Measurements from ENCODE around the gene ETFRF1. TPM values are rescaled to one million over a fixed set of nuclear protein-coding genes. Genes with fewer than 3 reads are reported as not detected.
A peak's percentile ranks its signal among the peaks of the same experiment; 100 is the strongest.

ETFRF1 gene
- total RNA-seq, 3 donors from 2014 or later = 13.7 to 26.4 (median 19.6) TPM

- no peak overlapping the region for H3K4me3 ChIP-seq
- no peak for TF ChIP-seq CTCF (IDR thresholded peaks at IDR 0.05)
- no peaks in the 10 kb centered on the region for H3K9me3 ChIP-seq
- intact Hi-C loops (cut with DNase I, micrococcal nuclease) = no loop called here
- no peaks in the 10 kb centered on the region for H3K36me3 ChIP-seq (ENCODE audit: low read depth)
- DNase-seq = no peak
- no peak for ATAC-seq
- no peaks in the 10 kb centered on the region for H3K4me1 ChIP-seq (ENCODE audit: low read depth)
Measured at GRCh38 chr12:25213338-25213737, 18.3 kb downstream of the ETFRF1 start.

- Histone ChIP-seq H3K9me3 (no peaks in the 10 kb centered on the region), H3K4me1 (ENCODE audit: low read depth) (no peaks in the 10 kb centered on the region), H3K36me3 (ENCODE audit: low read depth) (no peaks in the 10 kb centered on the region), H3K4me3 (no peak overlapping the region)
- ATAC-seq = no peak
- DNase-seq = no peak
- no peak for TF ChIP-seq CTCF (IDR thresholded peaks at IDR 0.05)
- intact Hi-C loops (cut with DNase I, micrococcal nuclease) = no loop called here
Measured at GRCh38 chr12:25236190-25236589, 41.2 kb downstream of the ETFRF1 start.

- no peak overlapping the region for H3K4me3 ChIP-seq
- no peak for ATAC-seq
- H3K9me3 ChIP-seq = no peaks in the 10 kb centered on the region
- intact Hi-C loops (cut with DNase I, micrococcal nuclease) = no loop called here
- H3K4me1 ChIP-seq (ENCODE audit: low read depth) = no peaks in the 10 kb centered on the region
- TF ChIP-seq CTCF (IDR thresholded peaks at IDR 0.05) = no peak
- no peaks in the 10 kb centered on the region for H3K36me3 ChIP-seq (ENCODE audit: low read depth)
- DNase-seq = no peak
Measured at GRCh38 chr12:25236626-25237025, 41.6 kb downstream of the ETFRF1 start.

GRCh38 chr12:25241167-25242020, 46.4 kb downstream of the ETFRF1 start:
- Histone ChIP-seq H3K36me3 (ENCODE audit: low read depth) (no peaks in the 10 kb centered on the region), H3K4me3 (no peak overlapping the region), H3K9me3 (no peaks in the 10 kb centered on the region), H3K4me1 (ENCODE audit: low read depth) (peaks cover 5% of the 10 kb centered on the region)
- intact Hi-C loops (cut with DNase I, micrococcal nuclease) = no loop called here
- no peak for TF ChIP-seq CTCF (IDR thresholded peaks at IDR 0.05)
- no peak for DNase-seq
- peak; percentile 47 for ATAC-seq

- intact Hi-C loops (cut with DNase I, micrococcal nuclease) = no loop called here
- no peak overlapping the region for H3K4me3 ChIP-seq
- no peaks in the 10 kb centered on the region for H3K9me3 ChIP-seq
- ATAC-seq = peak; percentile 96
- no peak for TF ChIP-seq CTCF (IDR thresholded peaks at IDR 0.05)
- DNase-seq = peak in 1 of 3 donors; percentile 37
- H3K36me3 ChIP-seq (ENCODE audit: low read depth) = no peaks in the 10 kb centered on the region
- peaks cover 5% of the 10 kb centered on the region for H3K4me1 ChIP-seq (ENCODE audit: low read depth)
Measured at GRCh38 chr12:25242981-25243679, 48.1 kb downstream of the ETFRF1 start.

Data from mucosa of descending colon (tissue), 3 donors.